Tongue (tissue), 2 donors: ENCODE measurements around the gene THEM4. TPM values are rescaled to one million over a fixed set of nuclear protein-coding genes. Genes with fewer than 3 reads are reported as not detected.

ENCODE experiments used
- DNase-seq: peaks from one replicate; pipeline ENCODE4 v3.0.0-alpha.2; 2015
- total RNA-seq: library from RNA; depleted of rRNA; stranded (reverse); fragments of >200 nt; gene quantifications from one replicate; pipeline ENCODE4 v1.2.3, GENCODE V29; 2014

The THEM4 gene
- 14.1 TPM for total RNA-seq

- peak; percentile 98 for DNase-seq
These were observed at the start of gene THEM4 for GRCh38 chr1:151909167-151910149. TSS of gene THEM4 (minus strand) at chr1:151909511. CDS start at chr1:151909458, 53 bp downstream.

- DNase-seq, result no peak
These were observed 49.6 kb upstream of the THEM4 start for GRCh38 chr1:151958959-151959358.

DNA sequence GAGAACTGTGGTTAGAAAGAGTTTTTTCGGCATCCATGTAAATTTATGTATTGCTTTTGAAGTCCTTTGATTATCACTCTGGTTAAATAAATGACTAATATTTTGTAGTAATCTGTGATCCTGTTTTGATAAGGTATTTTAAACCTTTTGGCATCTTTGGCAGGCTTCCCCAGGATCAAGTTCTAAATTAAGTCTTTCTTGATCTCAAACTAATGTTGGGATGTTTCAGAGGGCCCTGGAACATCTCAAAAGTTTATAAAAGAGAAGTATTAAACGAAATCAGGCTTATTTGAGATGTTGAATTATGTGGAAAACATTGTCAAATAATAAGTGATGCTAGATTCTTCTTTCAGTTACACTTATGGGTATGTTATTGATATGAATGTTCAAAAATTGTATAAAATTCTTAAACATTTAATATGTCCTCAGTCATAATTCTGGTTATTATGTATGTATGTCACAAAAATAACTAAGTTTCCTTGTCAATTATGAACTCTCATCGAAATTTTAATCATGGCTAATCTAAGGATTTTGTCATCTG lies 47.7 kb upstream of the THEM4 start:
- DNase-seq, result no peak

GRCh38 chr1:151953409-151954094 lies 44.2 kb upstream of the THEM4 start:
- no peak for DNase-seq

GRCh38 chr1:151952811-151953210 lies 43.5 kb upstream of the THEM4 start:
- DNase-seq, result no peak

GRCh38 chr1:151949371-151950193 lies 40.3 kb upstream of the THEM4 start:
- no peak for DNase-seq

- no peak for DNase-seq
These were observed 39.2 kb upstream of the THEM4 start for GRCh38 chr1:151948506-151948905.

DNA sequence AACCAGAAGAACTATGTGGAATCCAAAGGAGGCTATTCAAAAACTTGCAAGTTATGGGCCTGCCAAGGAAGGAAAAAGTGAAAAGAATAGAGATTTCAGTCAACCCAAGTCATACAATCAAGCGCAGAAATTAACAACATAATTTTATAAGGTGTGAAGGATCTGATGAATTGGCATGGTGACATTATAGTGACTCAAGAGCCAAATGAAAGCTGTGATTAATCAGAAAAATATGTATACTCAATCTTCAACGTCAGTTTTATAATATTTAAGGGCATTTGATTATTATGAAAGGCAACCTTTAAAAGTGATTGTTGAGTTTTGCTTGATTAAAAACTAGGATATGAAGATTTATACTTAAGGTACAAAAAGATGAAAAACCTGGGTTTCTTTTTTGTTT lies 37.8 kb upstream of the THEM4 start:
- DNase-seq, result no peak

DNA sequence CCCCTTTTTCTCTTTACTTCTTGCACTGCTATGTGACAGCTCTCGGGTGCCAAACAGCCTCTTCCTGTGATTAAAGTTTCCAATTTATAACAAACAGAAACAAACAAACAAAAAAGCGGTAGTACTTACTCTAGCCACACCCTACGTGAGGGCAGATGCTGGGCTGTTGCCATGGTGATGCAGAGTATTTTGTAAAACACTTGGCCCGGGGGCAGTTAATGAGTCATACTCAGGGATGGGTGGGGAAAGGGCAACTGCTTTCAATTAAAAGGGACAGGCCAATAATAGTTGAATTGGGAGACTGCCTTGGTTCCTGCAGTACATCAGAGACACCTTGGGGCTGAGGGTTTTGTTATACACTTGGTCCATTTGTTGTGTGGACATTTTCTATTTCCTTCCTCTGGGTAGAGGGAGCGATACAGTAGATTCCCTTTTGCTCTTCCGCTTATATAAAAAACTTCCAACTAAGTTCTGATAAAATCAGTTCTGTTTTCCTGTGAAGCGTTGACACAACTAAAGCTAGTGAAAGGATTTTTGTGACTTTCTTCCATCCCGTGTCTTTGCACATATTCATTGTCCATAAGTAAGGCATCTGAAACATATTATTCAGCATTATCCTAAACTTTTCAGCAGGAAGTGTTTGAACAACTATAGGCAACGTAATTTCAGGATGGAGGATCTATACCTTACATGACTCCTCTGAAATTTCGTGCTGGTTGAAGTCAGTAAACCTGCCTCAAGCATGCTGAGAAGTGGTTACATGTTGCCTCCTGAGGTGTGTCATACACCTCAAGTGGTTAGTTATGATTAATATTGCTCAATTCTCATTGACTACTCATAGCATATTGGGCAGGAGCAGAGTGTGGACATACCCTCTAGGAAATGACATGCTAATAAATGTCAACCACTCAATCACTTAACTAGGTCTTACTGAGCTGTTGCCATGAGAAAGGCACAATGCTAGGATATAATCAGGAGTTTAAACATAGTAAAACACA lies 36.7 kb upstream of the THEM4 start:
- peak; percentile 90 for DNase-seq

DNA sequence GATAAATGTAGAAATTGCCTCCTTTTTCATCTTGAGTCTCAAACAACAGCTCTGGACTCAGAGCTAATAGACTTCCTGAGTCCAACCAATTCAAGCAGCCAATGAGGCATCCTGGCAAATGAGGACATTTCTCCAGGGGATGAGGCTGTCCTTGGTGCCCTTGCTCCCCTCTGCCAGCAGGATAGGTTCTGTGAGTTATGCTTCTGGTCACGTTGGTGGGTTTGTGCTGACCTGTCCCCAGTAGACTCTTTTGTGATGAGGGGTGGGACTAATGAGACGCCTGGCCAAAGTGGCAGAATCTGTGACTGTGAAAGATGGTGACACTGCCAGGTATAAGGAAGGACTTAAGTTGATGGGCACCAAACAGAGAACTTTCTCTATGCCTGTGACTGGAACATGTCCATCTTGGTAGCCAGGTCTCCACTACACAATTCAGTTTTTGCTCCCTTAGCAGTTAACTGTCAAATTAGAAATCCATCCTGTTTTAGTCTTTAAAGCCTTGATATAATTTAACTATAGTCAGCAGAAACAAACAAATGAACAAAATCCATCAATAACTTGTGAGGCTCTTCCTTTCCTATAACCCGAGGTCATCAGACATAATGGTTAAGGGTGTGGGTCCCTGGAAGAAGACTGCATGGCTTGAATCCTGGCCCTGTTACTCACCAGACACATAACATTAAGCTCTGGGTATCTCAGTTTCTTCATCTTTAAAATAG lies 35.7 kb upstream of the THEM4 start:
- DNase-seq, result no peak

DNA sequence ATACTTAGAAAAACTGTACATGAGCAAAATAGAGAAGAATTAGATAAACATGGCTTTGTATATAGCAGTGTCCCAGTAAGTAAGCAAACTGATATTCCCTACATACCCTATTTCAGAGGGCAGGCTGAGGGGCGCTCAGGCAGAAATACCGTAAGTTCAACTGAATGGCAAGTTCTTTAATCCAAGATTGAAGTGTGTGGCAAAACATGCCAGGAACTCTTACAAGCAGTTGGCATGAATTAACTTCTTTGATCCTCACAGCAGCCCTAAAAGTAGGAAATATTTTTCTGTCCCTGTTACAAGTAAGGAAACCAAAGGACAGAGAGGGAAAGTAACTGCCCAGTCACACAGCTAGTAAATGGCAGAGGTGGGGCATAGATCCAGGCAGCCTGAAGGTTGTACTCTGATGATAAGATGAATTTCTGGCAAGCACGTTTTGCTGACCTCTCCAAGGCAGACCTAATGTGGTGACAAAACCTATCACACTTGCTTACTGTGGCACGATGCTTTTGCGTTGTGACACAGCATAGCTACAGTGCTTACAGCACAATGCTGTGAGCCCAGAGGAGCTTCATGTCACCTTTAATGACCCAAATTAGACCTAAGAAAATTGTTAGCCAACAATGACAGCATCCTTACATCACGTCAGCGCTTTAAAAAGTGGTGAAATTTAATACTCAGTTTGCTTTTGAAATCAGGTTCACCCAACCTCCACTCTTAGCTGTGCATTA lies 35.0 kb upstream of the THEM4 start:
- no peak for DNase-seq

DNA sequence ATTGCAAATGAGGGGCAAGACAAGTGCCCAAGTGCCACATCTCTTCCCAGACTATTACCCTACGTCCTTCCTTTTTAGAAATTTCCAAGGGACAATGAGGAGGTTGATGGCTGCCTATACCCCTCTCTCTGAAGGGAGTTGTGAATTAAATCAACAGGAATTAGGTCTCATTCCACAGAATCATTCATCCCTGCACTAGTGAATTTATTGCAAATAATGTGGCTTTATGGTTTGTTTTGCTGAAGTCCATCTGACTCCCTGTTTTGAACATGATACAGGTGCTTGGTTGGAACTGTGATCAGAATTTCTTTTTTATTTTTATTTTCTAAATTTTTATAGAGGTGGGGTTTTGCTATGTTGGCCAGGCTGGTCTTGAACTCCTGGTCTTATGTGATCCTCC lies 34.3 kb upstream of the THEM4 start:
- no peak for DNase-seq

GRCh38 chr1:151942882-151943281 lies 33.6 kb upstream of the THEM4 start:
- no peak for DNase-seq

DNA sequence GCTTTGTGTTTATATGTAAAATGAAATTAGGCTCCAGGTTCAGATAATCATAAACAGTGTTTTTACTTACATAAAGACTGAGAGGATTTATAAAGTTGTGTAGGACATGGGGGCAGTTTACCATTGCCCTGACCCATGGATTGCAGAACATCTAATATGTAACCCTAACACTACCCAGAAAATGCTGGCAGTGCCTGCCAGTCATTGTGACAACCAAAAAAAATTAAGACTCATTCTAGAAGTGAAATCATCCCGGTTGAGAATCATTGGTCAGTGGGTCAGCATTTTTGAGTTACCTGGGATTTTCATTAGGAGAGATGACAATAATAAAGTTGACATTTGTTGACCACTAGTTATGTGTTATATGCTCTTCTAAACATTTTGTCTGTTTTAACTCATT lies 31.2 kb upstream of the THEM4 start:
- DNase-seq, result no peak

GRCh38 chr1:151939779-151940178 lies 30.5 kb upstream of the THEM4 start:
- DNase-seq, result no peak

GRCh38 chr1:151939141-151939540 lies 29.8 kb upstream of the THEM4 start:
- no peak for DNase-seq

DNA sequence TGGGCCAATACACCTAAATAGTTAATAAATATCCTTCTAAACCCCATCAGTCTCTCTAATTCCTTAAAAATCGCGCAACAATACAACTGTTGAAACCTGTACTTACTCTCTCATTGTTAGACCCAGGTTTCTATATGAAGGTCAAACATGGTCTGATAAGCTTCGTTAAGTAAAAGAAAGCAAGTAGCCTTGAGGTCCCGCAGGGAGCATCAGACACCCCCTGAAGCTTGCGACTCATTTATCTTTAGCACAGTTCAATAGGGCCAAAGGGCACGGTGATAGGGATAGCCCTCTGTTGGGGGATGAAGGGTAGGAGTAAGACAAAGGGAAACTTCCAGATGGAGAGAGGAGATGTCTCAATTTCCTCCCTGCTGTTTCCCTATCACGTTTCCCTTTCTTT lies 27.3 kb upstream of the THEM4 start:
- DNase-seq, result no peak

GRCh38 chr1:151935894-151936602 lies 26.7 kb upstream of the THEM4 start:
- no peak for DNase-seq

DNA sequence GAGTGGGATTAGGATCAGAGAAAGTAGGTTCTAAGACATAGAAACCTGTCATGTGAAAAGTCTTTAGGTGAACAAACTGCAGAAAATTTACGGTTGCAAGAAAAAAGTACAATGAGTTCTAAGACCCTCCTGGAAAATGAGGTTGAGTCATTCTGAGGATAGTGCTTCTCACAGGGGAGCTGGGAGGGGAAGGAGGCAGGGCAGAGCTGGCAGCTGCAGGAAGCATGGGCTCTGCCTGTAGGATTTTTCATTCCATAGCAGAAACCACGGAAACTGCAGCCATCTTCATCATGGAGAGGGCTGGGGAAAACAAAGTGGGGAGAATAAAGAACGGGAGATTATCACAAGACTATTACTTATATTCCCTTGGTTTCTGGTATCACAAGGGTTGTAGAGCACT lies 25.8 kb upstream of the THEM4 start:
- no peak for DNase-seq
